CD4-positive, alpha-beta T cell (primary cell): ENCODE data around the gene PLCB1. TPM values are rescaled to one million over a fixed set of nuclear protein-coding genes. Genes with fewer than 3 reads are reported as not detected.

Experiments used
- ATAC-seq: fragments of 200-7000 bp; cut with Tn5 transposase; one replicate; pipeline ENCODE4 v1.10.0; 2022; ENCODE audit warnings: mild to moderate bottlenecking; ENCODE audit not compliant: poor library complexity
- CTCF ChIA-PET: fragments of 350-600 bp; sonication (Branson Sonifier 250); formaldehyde crosslinking; loops from one replicate; lab custom pipeline; 2021; ENCODE audit warnings: antibody characterized with exemption, inconsistent platforms; lab: Charles Lee
- POLR2A ChIA-PET: fragments of 350-600 bp; sonication (Branson Sonifier 250); formaldehyde crosslinking; loops from one replicate; lab custom pipeline; 2021; ENCODE audit warnings: antibody characterized with exemption, inconsistent platforms; lab: Charles Lee
- DNase-seq, 14 experiments: peaks; one replicate each; pipeline ENCODE4 v3.0.0-alpha.2; 2013 to 2020; ENCODE audit warnings: mixed read lengths in 2 of 14
- H3K27ac ChIP-seq, 2 donors: one replicate each; pipeline versions ENCODE4 v1.5.1 to v1.7.0; 2013; ENCODE audit warnings: low read length in 2 of 2, low read depth in 1 of 2, mild to moderate bottlenecking in 1 of 2
- H3K27me3 ChIP-seq, 2 experiments: 1 replicate in 1 of 2; 2 replicates in 1 of 2; pipeline versions ENCODE4 v1.6.1 to v1.7.0; 2013; ENCODE audit warnings: low read length in 2 of 2, control low read depth in 1 of 2, mild to moderate bottlenecking in 1 of 2, moderate library complexity in 1 of 2; ENCODE audit not compliant: insufficient read depth in 2 of 2, control insufficient read depth in 1 of 2
- H3K36me3 ChIP-seq: one replicate; pipeline ENCODE4 v1.6.1; 2013; ENCODE audit warnings: low read length, control low read depth; ENCODE audit not compliant: insufficient read depth
- H3K4me1 ChIP-seq: one replicate; pipeline ENCODE4 v1.6.1; 2013; ENCODE audit warnings: low read length, control low read depth; ENCODE audit not compliant: insufficient read depth
- H3K4me3 ChIP-seq: one replicate; pipeline ENCODE4 v1.5.1; 2013; ENCODE audit warnings: mild to moderate bottlenecking, low read length, moderate library complexity
- H3K9me3 ChIP-seq, 2 experiments: 1 replicate in 1 of 2; 2 replicates in 1 of 2; pipeline versions ENCODE4 v1.6.1 to v1.7.0; 2013; ENCODE audit warnings: low read length in 2 of 2, mild to moderate bottlenecking in 2 of 2, control low read depth in 1 of 2, moderate library complexity in 1 of 2; ENCODE audit not compliant: control insufficient read depth in 1 of 2, insufficient read depth in 1 of 2
- H3K27ac Mint-ChIP-seq: one replicate; pipeline ENCODE4 v1.8.0; 2020; ENCODE audit warnings: mixed read lengths
- H3K27me3 Mint-ChIP-seq: one replicate; pipeline ENCODE4 v1.8.0; 2021; ENCODE audit warnings: mixed read lengths
- H3K36me3 Mint-ChIP-seq: one replicate; pipeline ENCODE4 v1.8.0; 2021; ENCODE audit warnings: low read depth, mixed read lengths
- H3K4me1 Mint-ChIP-seq: one replicate; pipeline ENCODE4 v1.8.0; 2021; ENCODE audit warnings: low read depth, mixed read lengths
- H3K4me3 Mint-ChIP-seq: one replicate; pipeline ENCODE4 v1.8.0; 2020; ENCODE audit warnings: mild to moderate bottlenecking, mixed read lengths
- H3K9me3 Mint-ChIP-seq: one replicate; pipeline ENCODE4 v1.8.0; 2020; ENCODE audit warnings: mixed read lengths
- intact Hi-C, 2 experiments: fragments of 100-400 bp; cut with DNase I in 1 of 2; cut with micrococcal nuclease in 1 of 2; formaldehyde crosslinking; loops; one replicate each; pipeline versions ENCODE4 v1.15.1 to v1.9.0; 2023 to 2025; cut with DNase I, micrococcal nuclease
- total RNA-seq, 174 experiments: library from RNA in 2 of 174; stranded (reverse) in 2 of 174; gene quantifications; one replicate each; pipeline ENCODE4 v1.2.3 and lab custom pipeline; 2021 to 2026
- TF ChIP-seq, protein P1 (sequence below): fragments of 200-600 bp; IDR thresholded peaks from one replicate; pipeline ENCODE4 v1.8.0; 2022; ENCODE audit warnings: antibody characterized with exemption, mild to moderate bottlenecking

Gene PLCB1
- total RNA-seq, 2 experiments from 2014 or later: 3.8 to 5.6 TPM

DNA sequence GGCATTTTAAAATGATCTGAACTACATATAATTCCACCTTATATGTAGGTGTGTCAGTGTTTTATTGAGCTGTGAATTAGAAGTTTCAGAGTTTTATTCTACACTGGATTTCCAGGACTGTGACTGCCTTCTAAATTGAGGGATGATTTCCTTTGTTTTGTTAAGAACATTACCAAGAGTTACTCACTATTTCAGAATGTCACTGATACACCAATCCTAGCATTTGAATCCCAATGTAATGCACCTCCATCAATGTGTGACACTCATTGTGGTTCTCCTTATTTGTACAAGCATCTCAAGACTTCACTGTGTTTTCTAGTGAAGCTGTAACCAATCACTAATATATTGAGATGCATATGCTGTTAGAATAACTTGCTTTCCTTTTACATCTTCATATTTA, 86.8 kb downstream of the PLCB1 start:
- TF ChIP-seq, protein P1, sequence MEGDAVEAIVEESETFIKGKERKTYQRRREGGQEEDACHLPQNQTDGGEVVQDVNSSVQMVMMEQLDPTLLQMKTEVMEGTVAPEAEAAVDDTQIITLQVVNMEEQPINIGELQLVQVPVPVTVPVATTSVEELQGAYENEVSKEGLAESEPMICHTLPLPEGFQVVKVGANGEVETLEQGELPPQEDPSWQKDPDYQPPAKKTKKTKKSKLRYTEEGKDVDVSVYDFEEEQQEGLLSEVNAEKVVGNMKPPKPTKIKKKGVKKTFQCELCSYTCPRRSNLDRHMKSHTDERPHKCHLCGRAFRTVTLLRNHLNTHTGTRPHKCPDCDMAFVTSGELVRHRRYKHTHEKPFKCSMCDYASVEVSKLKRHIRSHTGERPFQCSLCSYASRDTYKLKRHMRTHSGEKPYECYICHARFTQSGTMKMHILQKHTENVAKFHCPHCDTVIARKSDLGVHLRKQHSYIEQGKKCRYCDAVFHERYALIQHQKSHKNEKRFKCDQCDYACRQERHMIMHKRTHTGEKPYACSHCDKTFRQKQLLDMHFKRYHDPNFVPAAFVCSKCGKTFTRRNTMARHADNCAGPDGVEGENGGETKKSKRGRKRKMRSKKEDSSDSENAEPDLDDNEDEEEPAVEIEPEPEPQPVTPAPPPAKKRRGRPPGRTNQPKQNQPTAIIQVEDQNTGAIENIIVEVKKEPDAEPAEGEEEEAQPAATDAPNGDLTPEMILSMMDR: no peak
- no peaks in the 10 kb centered on the region for H3K36me3 Mint-ChIP-seq
- H3K4me1 Mint-ChIP-seq: peaks cover 14% of the 10 kb centered on the region
- H3K9me3 ChIP-seq: no peaks in the 10 kb centered on the region
- ATAC-seq (no peak), DNase-seq (no peak)
- no peak overlapping the region for H3K4me3 Mint-ChIP-seq
- H3K4me1 ChIP-seq: peaks cover 14% of the 10 kb centered on the region
- no peaks in the 10 kb centered on the region for H3K36me3 ChIP-seq
- no peak overlapping the region for H3K4me3 ChIP-seq
- ChIA-PET POLR2A (interaction anchor here (0.5 kb wide), 1 partner anchor 21 kb away, joined by 3 read pairs; no protein-coding TSS in a partner anchor), CTCF (no interaction called here)
- no peak overlapping the region for H3K27ac Mint-ChIP-seq
- no peaks in the 10 kb centered on the region for H3K27me3 ChIP-seq
- no peak overlapping the region for H3K27ac ChIP-seq
- intact Hi-C loops: no loop called here
- no peaks in the 10 kb centered on the region for H3K27me3 Mint-ChIP-seq
- H3K9me3 Mint-ChIP-seq: no peaks in the 10 kb centered on the region

DNA sequence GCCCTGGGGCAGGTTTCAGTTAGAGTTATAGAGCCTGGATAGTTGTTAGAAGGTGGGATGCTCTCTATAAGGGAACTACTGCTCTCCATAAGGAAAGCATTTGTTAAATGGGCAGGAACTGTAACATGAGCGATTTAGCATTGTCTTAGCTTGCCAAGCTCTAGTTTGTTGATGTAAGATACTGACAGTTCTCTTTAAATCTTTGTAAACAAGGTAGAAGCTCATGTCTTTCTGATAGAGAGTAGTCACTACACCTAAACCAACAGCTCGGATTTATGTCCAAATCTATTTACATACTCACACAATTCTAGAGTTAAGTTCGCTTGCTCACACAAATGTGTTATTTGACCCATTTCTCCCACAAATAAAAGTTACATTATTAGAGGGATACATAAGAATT, 87.3 kb downstream of the PLCB1 start:
- H3K9me3 Mint-ChIP-seq: no peaks in the 10 kb centered on the region
- H3K27me3 Mint-ChIP-seq: no peaks in the 10 kb centered on the region
- DNase-seq (no peak), ATAC-seq (no peak)
- H3K4me1 Mint-ChIP-seq: peaks cover 8% of the 10 kb centered on the region
- no peak overlapping the region for H3K4me3 Mint-ChIP-seq
- Histone ChIP-seq H3K4me1 (peaks cover 10% of the 10 kb centered on the region), H3K27ac (no peak overlapping the region), H3K36me3 (no peaks in the 10 kb centered on the region), H3K27me3 (no peaks in the 10 kb centered on the region), H3K4me3 (no peak overlapping the region), H3K9me3 (no peaks in the 10 kb centered on the region)
- POLR2A ChIA-PET: interaction anchor here (0.5 kb wide), 1 partner anchor 21 kb away, joined by 3 read pairs; no protein-coding TSS in a partner anchor
- no peak overlapping the region for H3K27ac Mint-ChIP-seq
- CTCF ChIA-PET: no interaction called here
- TF ChIP-seq, protein P1: no peak
- intact Hi-C loops: no loop called here
- H3K36me3 Mint-ChIP-seq: no peaks in the 10 kb centered on the region

GRCh38 chr20:8220716-8221115, 88.7 kb downstream of the PLCB1 start:
- no peak overlapping the region for H3K27ac ChIP-seq
- ChIA-PET POLR2A (no interaction called here), CTCF (no interaction called here)
- H3K4me1 Mint-ChIP-seq: no peaks in the 10 kb centered on the region
- no peaks in the 10 kb centered on the region for H3K36me3 ChIP-seq
- no peaks in the 10 kb centered on the region for H3K4me1 ChIP-seq
- DNase-seq (no peak), ATAC-seq (no peak)
- no peaks in the 10 kb centered on the region for H3K36me3 Mint-ChIP-seq
- H3K27ac Mint-ChIP-seq: no peak overlapping the region
- no peaks in the 10 kb centered on the region for H3K9me3 ChIP-seq
- intact Hi-C loops: no loop called here
- H3K9me3 Mint-ChIP-seq: no peaks in the 10 kb centered on the region
- TF ChIP-seq, protein P1: no peak
- no peaks in the 10 kb centered on the region for H3K27me3 Mint-ChIP-seq
- no peak overlapping the region for H3K4me3 Mint-ChIP-seq
- H3K27me3 ChIP-seq: no peaks in the 10 kb centered on the region
- no peak overlapping the region for H3K4me3 ChIP-seq
